ENCODE results near the gene LPAR2. TPM values are rescaled to one million over a fixed set of nuclear protein-coding genes. Genes with fewer than 3 reads are reported as not detected.

The LPAR2 gene
- total RNA-seq, 1 experiment from 2014 or later, result 0.24 TPM

GRCh38 chr19:19647037-19647835 is 19.2 kb upstream of the LPAR2 start:
- Histone ChIP-seq H3K36me3 (peaks cover 68% of the 10 kb centered on the region), H3K9me3 (replicated peaks) (no peaks in the 10 kb centered on the region), H3K27me3 (replicated peaks) (no peaks in the 10 kb centered on the region), H3K4me1 (replicated peaks) (peaks cover 9% of the 10 kb centered on the region), H3K4me3 (no peak overlapping the region), H3K27ac (no peak overlapping the region)
- no peak for DNase-seq (ENCODE audit: low read depth in 1 of 2, low spot score in 2 of 2)

- H3K4me3 ChIP-seq, result no peak overlapping the region
- no peaks in the 10 kb centered on the region for H3K9me3 ChIP-seq (replicated peaks)
- peaks cover 9% of the 10 kb centered on the region for H3K4me1 ChIP-seq (replicated peaks)
- H3K27ac ChIP-seq, result no peak overlapping the region
- H3K36me3 ChIP-seq, result peaks cover 49% of the 10 kb centered on the region
- H3K27me3 ChIP-seq (replicated peaks), result no peaks in the 10 kb centered on the region
- no peak for DNase-seq (ENCODE audit: low read depth in 1 of 2, low spot score in 2 of 2)
Observed at GRCh38 chr19:19645233-19645870, 17.3 kb upstream of the LPAR2 start.

GRCh38 chr19:19644054-19644388 is 16.0 kb upstream of the LPAR2 start:
- DNase-seq (ENCODE audit: low read depth in 1 of 2, low spot score in 2 of 2), result no peak
- no peaks in the 10 kb centered on the region for H3K9me3 ChIP-seq (replicated peaks)
- H3K4me1 ChIP-seq (replicated peaks), result peaks cover 9% of the 10 kb centered on the region
- peaks cover 35% of the 10 kb centered on the region for H3K36me3 ChIP-seq
- H3K27ac ChIP-seq, result no peak overlapping the region
- no peaks in the 10 kb centered on the region for H3K27me3 ChIP-seq (replicated peaks)
- H3K4me3 ChIP-seq, result peak overlapping the region; percentile 68; the same call in 1 of the 2 replicates

GRCh38 chr19:19643158-19644053 is 15.4 kb upstream of the LPAR2 start, which contains the start of gene GMIP:
GMIP (minus strand) TSS chr19:19643657; CDS start chr19:19643529, 128 bp downstream.
- Histone ChIP-seq H3K27ac (0 out of 2 replicates have a peak within 1 kb of the TSS, but pooled peaks have one; percentile 3), H3K36me3 (peaks cover 35% of the 10 kb centered on the region), H3K4me3 (peak within 1 kb of the TSS; percentile 68), H3K4me1 (replicated peaks) (peaks cover 9% of the 10 kb centered on the region), H3K27me3 (replicated peaks) (no peaks in the 10 kb centered on the region), H3K9me3 (replicated peaks) (no peaks in the 10 kb centered on the region)
- DNase-seq (ENCODE audit: low read depth in 1 of 2, low spot score in 2 of 2), result peak; percentile 69 to 74

- H3K9me3 ChIP-seq (replicated peaks), result no peaks in the 10 kb centered on the region
- peak in 1 of 2 experiments; percentile 33 for DNase-seq (ENCODE audit: low read depth in 1 of 2, low spot score in 2 of 2)
- H3K27ac ChIP-seq, result 0 out of 2 replicates have a peak overlapping the region, but pooled peaks have one; percentile 3
- H3K4me3 ChIP-seq, result peak overlapping the region; percentile 68
- peaks cover 9% of the 10 kb centered on the region for H3K4me1 ChIP-seq (replicated peaks)
- peaks cover 32% of the 10 kb centered on the region for H3K36me3 ChIP-seq
- H3K27me3 ChIP-seq (replicated peaks), result no peaks in the 10 kb centered on the region
Observed at GRCh38 chr19:19642506-19643157, 14.6 kb upstream of the LPAR2 start.

- Histone ChIP-seq H3K27ac (no peak overlapping the region), H3K27me3 (replicated peaks) (no peaks in the 10 kb centered on the region)
Observed at GRCh38 chr19:19637523-19638251, 9.7 kb upstream of the LPAR2 start.

GRCh38 chr19:19637186-19637522 is 9.1 kb upstream of the LPAR2 start:
- peaks cover 21% of the 10 kb centered on the region for H3K36me3 ChIP-seq
- H3K4me3 ChIP-seq, result no peak overlapping the region
- no peaks in the 10 kb centered on the region for H3K4me1 ChIP-seq (replicated peaks)
- DNase-seq (ENCODE audit: low read depth in 1 of 2, low spot score in 2 of 2), result no peak
- no peaks in the 10 kb centered on the region for H3K9me3 ChIP-seq (replicated peaks)
- no peak overlapping the region for H3K27ac ChIP-seq
- no peaks in the 10 kb centered on the region for H3K27me3 ChIP-seq (replicated peaks)

More at GRCh38 chr19:19637523-19638251, 9.7 kb upstream of the LPAR2 start:
- Histone ChIP-seq H3K36me3 (peaks cover 21% of the 10 kb centered on the region), H3K9me3 (replicated peaks) (no peaks in the 10 kb centered on the region), H3K4me3 (no peak overlapping the region), H3K4me1 (replicated peaks) (peaks cover 4% of the 10 kb centered on the region)
- DNase-seq (ENCODE audit: low read depth in 1 of 2, low spot score in 2 of 2), result no peak

- Histone ChIP-seq H3K4me3 (no peak overlapping the region), H3K36me3 (peaks cover 21% of the 10 kb centered on the region), H3K27ac (no peak overlapping the region), H3K9me3 (replicated peaks) (no peaks in the 10 kb centered on the region), H3K4me1 (replicated peaks) (no peaks in the 10 kb centered on the region), H3K27me3 (replicated peaks) (no peaks in the 10 kb centered on the region)
- no peak for DNase-seq (ENCODE audit: low read depth in 1 of 2, low spot score in 2 of 2)
Observed at GRCh38 chr19:19636573-19637185, 8.7 kb upstream of the LPAR2 start.

- Histone ChIP-seq H3K36me3 (peaks cover 21% of the 10 kb centered on the region), H3K4me1 (replicated peaks) (no peaks in the 10 kb centered on the region), H3K9me3 (replicated peaks) (no peaks in the 10 kb centered on the region), H3K4me3 (no peak overlapping the region), H3K27me3 (replicated peaks) (no peaks in the 10 kb centered on the region), H3K27ac (no peak overlapping the region)
- no peak for DNase-seq (ENCODE audit: low read depth in 1 of 2, low spot score in 2 of 2)
Observed at GRCh38 chr19:19635313-19635702, 7.3 kb upstream of the LPAR2 start.

GRCh38 chr19:19634516-19635312 is 6.7 kb upstream of the LPAR2 start:
- Histone ChIP-seq H3K4me3 (no peak overlapping the region), H3K36me3 (peaks cover 21% of the 10 kb centered on the region), H3K27me3 (replicated peaks) (no peaks in the 10 kb centered on the region), H3K27ac (no peak overlapping the region), H3K4me1 (replicated peaks) (no peaks in the 10 kb centered on the region), H3K9me3 (replicated peaks) (no peaks in the 10 kb centered on the region)
- DNase-seq (ENCODE audit: low read depth in 1 of 2, low spot score in 2 of 2), result no peak

- Histone ChIP-seq H3K27ac (no peak overlapping the region), H3K9me3 (replicated peaks) (no peaks in the 10 kb centered on the region), H3K4me3 (no peak overlapping the region), H3K27me3 (replicated peaks) (no peaks in the 10 kb centered on the region), H3K4me1 (replicated peaks) (no peaks in the 10 kb centered on the region), H3K36me3 (peaks cover 21% of the 10 kb centered on the region)
- DNase-seq (ENCODE audit: low read depth in 1 of 2, low spot score in 2 of 2), result no peak
Observed at GRCh38 chr19:19633711-19634515, 5.9 kb upstream of the LPAR2 start.

Measured in SJSA1 (cell line).